ENCODE data around the gene THPO. TPM values are rescaled to one million over a fixed set of nuclear protein-coding genes. Genes with fewer than 3 reads are reported as not detected.
A peak's percentile ranks its signal among the peaks of the same experiment; 100 is the strongest.

The THPO gene
- total and polyA plus RNA-seq, 9 of the 15 experiments (the other 6 are each of a cell fraction or from before 2014, with no cell fraction given), result 0.11 to 1.1 (median 0.35) TPM; not detected in 1

DNA sequence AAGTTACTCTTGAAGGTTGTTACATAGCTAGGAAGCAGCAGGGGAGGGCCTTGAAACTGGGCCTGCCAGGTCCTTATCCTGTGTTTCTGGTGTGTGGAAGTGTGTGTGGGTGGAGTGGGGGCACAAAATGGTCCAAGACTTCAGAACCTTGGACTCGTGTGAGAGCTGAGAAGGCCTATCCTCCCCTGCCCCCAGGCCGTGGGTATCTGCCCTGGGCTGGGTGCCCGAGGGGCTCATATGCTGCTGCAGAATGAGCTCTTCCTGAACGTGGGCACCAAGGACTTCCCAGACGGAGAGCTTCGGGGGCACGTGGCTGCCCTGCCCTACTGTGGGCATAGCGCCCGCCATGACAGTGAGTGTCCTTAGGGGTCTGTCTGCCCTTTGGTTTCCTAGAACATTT lies 6.3 kb upstream of the THPO start:
- Histone ChIP-seq H3K79me2 (ENCODE audit: control insufficient read depth, insufficient read depth, low read length) (no peaks in the 10 kb centered on the region), H3K9ac (ENCODE audit: insufficient read depth in 1 of 2, low read depth in 2 of 2, low read length in 2 of 2) (no peak overlapping the region), H3K27ac (ENCODE audit: extremely low read depth, low read depth, low read length) (no peak overlapping the region), H3K9me1 (ENCODE audit: control insufficient read depth, insufficient read depth, low read length) (no peaks in the 10 kb centered on the region), H2AFZ (ENCODE audit: low read depth, low read length) (no peak overlapping the region), H3K27me3 (ENCODE audit: control insufficient read depth in 2 of 2, insufficient read depth in 2 of 2, low read length in 2 of 2) (peaks cover 19 to 79% of the 10 kb centered on the region in 2 experiments), H3K36me3 (ENCODE audit: control insufficient read depth, insufficient read depth, low read length) (no peaks in the 10 kb centered on the region), H3K4me2 (ENCODE audit: insufficient read depth, low read length) (no peak overlapping the region), H3K4me1 (replicated peaks in 1 of 2; ENCODE audit: control insufficient read depth in 2 of 2, insufficient read depth in 2 of 2, low read length in 2 of 2) (peaks cover 0 to 31% of the 10 kb centered on the region in 2 experiments; a peak in 2 of 5 replicates), H4K20me1 (replicated peaks; ENCODE audit: control insufficient read depth, insufficient read depth, low read length) (peaks cover 7% of the 10 kb centered on the region), H3K9me3 (replicated peaks; ENCODE audit: control insufficient read depth, insufficient read depth, low read depth, low read length) (no peaks in the 10 kb centered on the region), H3K4me3 (no peak overlapping the region)
- DNase-seq (ENCODE audit: extremely low read depth in 1 of 4, low spot score in 3 of 4) (no peak), ATAC-seq (no peak), FAIRE-seq (no peak)
- in situ Hi-C loops (cut with MboI), result no loop called here
- WGBS (ENCODE audit: insufficient coverage, low coverage, missing lambda C conversion rate), result 9% methylated on average over 9 of the region's 9 CpGs
- no TSS peak for BruUV-seq (replicated peaks)
- ChIA-PET CTCF (ENCODE audit: low intra/inter-chr PET ratio) (no interaction called here), POLR2A (interaction anchor here (0.9 to 2.3 kb wide), 2 partner anchors 12 to 21 kb away, joined by 3 to 6 read pairs; no protein-coding TSS in a partner anchor)
- TF ChIP-seq CTCFL (IDR thresholded peaks at IDR 0.05; ENCODE audit: borderline replicate concordance, insufficient read depth, low read depth, low read length, poor library complexity, severe bottlenecking), result no peak
- 0 out of 2 replicates have a peak, but pooled peaks have one; percentile 2 for TF ChIP-seq SPI1 (IDR thresholded peaks at IDR 0.05; ENCODE audit: borderline replicate concordance, low read depth, low read length)
- no peak for TF ChIP-seq PURB (CRISPR knock-in tag; IDR thresholded peaks at IDR 0.05; ENCODE audit: low read depth)
- TF ChIP-seq NCOA1 (IDR thresholded peaks at IDR 0.05; ENCODE audit: low read depth), result no peak
- intact Hi-C loops (cut with micrococcal nuclease), result loop anchor here (10.0 kb wide), 1 partner anchor 330 kb away; the partner anchor contains the start of gene MAGEF1

Data from K562 (cell line).